Ishikawa (cell line): ENCODE results near the gene EEFSEC.

Experiments
- EGR1 ChIP-seq: IDR thresholded peaks from 2 replicates; pipeline ENCODE4 v1.6.1; 2012
- MAX ChIP-seq: IDR thresholded peaks from 2 replicates; pipeline ENCODE4 v1.6.1; 2012

GRCh38 chr3:128364808-128365360 lies 211.6 kb downstream of the EEFSEC start:
- TF ChIP-seq EGR1 (no peak), MAX (no peak)
